Measurements from ENCODE around the gene RPL14. TPM values are rescaled to one million over a fixed set of nuclear protein-coding genes. Genes with fewer than 3 reads are reported as not detected.

RPL14 gene
- total and polyA plus RNA-seq, 2 of the 13 experiments (the other 11 are each of a cell fraction or from before 2014, with no cell fraction given): 502 to 1,291 TPM

DNA sequence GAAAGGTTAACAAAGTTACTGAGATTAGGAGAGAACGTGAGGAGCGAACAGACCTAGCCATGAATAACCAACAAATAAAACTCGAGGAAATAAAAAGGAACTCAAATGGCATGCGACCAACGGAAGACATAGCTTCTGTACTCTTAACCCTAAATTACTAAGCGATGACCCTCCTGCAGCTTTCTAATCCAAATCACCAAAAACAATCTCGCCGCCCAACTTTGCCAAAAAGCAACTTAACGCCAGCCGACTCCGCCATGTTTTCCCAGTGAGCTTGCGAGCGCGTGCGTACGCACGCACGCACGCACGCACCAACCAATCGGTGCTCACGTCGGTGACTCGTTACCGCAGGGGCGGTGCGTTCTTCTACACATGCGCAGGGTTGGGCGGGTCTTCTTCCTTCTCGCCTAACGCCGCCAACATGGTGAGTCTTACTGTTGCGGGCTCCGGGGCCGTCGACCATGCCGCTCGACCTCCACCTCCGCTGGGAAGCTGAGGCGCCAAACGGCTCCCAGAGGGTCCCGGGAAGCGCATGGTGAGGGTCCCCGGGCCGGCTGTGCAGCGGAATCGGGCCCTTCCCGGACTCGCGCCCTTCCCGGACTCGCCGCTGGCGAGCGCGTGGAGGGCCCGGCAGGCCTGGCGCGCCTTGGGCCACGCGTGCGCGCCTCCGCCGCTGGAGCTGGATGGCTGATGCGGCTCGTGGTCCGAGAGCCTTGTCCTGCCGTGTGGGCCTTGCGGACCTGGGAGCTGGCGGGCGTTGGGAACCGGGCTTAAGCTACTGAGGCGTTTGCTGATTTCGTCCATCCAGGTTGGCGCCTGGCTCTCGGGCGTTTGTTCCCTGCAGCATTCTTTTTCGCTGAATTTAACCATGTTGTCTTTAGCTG lies at the start of gene RPL14 (continued):
- TF ChIP-seq YEATS2 (CRISPR knock-in tag; IDR thresholded peaks at IDR 0.05; ENCODE audit: borderline replicate concordance): peak; percentile 94
- no peak for TF ChIP-seq NFE2 (CRISPR knock-in tag; IDR thresholded peaks at IDR 0.05)
- peak; percentile 66; the same call in 1 of the 2 replicates for TF ChIP-seq ZNF780A (CRISPR knock-in tag; IDR thresholded peaks at IDR 0.05)
- TF ChIP-seq, protein P1, sequence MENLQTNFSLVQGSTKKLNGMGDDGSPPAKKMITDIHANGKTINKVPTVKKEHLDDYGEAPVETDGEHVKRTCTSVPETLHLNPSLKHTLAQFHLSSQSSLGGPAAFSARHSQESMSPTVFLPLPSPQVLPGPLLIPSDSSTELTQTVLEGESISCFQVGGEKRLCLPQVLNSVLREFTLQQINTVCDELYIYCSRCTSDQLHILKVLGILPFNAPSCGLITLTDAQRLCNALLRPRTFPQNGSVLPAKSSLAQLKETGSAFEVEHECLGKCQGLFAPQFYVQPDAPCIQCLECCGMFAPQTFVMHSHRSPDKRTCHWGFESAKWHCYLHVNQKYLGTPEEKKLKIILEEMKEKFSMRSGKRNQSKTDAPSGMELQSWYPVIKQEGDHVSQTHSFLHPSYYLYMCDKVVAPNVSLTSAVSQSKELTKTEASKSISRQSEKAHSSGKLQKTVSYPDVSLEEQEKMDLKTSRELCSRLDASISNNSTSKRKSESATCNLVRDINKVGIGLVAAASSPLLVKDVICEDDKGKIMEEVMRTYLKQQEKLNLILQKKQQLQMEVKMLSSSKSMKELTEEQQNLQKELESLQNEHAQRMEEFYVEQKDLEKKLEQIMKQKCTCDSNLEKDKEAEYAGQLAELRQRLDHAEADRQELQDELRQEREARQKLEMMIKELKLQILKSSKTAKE (CRISPR knock-in tag; IDR thresholded peaks at IDR 0.05; ENCODE audit: borderline replicate concordance): 0 out of 2 replicates have a peak, but pooled peaks have one; percentile 50
- TF ChIP-seq, protein P2, sequence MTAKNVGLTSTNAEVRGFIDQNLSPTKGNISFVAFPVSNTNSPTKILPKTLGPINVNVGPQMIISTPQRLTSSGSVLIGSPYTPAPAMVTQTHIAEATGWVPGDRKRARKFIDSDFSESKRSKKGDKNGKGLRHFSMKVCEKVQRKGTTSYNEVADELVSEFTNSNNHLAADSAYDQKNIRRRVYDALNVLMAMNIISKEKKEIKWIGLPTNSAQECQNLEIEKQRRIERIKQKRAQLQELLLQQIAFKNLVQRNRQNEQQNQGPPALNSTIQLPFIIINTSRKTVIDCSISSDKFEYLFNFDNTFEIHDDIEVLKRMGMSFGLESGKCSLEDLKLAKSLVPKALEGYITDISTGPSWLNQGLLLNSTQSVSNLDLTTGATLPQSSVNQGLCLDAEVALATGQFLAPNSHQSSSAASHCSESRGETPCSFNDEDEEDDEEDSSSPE (CRISPR knock-in tag; IDR thresholded peaks at IDR 0.05): peak; percentile 57
- TF ChIP-seq, protein P3, sequence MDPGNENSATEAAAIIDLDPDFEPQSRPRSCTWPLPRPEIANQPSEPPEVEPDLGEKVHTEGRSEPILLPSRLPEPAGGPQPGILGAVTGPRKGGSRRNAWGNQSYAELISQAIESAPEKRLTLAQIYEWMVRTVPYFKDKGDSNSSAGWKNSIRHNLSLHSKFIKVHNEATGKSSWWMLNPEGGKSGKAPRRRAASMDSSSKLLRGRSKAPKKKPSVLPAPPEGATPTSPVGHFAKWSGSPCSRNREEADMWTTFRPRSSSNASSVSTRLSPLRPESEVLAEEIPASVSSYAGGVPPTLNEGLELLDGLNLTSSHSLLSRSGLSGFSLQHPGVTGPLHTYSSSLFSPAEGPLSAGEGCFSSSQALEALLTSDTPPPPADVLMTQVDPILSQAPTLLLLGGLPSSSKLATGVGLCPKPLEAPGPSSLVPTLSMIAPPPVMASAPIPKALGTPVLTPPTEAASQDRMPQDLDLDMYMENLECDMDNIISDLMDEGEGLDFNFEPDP (CRISPR knock-in tag; conservative IDR thresholded peaks at IDR 0.05): no peak
- TF ChIP-seq, protein P4, sequence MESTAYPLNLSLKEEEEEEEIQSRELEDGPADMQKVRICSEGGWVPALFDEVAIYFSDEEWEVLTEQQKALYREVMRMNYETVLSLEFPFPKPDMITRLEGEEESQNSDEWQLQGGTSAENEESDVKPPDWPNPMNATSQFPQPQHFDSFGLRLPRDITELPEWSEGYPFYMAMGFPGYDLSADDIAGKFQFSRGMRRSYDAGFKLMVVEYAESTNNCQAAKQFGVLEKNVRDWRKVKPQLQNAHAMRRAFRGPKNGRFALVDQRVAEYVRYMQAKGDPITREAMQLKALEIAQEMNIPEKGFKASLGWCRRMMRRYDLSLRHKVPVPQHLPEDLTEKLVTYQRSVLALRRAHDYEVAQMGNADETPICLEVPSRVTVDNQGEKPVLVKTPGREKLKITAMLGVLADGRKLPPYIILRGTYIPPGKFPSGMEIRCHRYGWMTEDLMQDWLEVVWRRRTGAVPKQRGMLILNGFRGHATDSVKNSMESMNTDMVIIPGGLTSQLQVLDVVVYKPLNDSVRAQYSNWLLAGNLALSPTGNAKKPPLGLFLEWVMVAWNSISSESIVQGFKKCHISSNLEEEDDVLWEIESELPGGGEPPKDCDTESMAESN (CRISPR knock-in tag; conservative IDR thresholded peaks at IDR 0.05): peak; percentile 74; the same call in 1 of the 2 replicates
- TF ChIP-seq PHB2 (IDR thresholded peaks at IDR 0.05; ENCODE audit: partially characterized antibody): no peak
- TF ChIP-seq, protein P5, sequence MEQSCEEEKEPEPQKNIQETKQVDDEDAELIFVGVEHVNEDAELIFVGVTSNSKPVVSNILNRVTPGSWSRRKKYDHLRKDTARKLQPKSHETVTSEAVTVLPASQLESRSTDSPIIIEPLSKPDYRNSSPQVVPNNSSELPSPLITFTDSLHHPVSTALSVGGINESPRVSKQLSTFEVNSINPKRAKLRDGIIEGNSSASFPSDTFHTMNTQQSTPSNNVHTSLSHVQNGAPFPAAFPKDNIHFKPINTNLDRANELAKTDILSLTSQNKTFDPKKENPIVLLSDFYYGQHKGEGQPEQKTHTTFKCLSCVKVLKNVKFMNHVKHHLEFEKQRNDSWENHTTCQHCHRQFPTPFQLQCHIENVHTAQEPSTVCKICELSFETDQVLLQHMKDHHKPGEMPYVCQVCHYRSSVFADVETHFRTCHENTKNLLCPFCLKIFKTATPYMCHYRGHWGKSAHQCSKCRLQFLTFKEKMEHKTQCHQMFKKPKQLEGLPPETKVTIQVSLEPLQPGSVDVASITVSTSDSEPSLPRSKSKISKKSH (CRISPR knock-in tag; IDR thresholded peaks at IDR 0.05; ENCODE audit: borderline replicate concordance): 0 out of 2 replicates have a peak, but pooled peaks have one; percentile 33
- TF ChIP-seq ZSCAN25 (CRISPR knock-in tag; IDR thresholded peaks at IDR 0.05): peak; percentile 68; the same call in 1 of the 2 replicates
- TF ChIP-seq NRL (CRISPR knock-in tag; IDR thresholded peaks at IDR 0.05; ENCODE audit: borderline replicate concordance): peak; percentile 72
- TF ChIP-seq ZFAT (CRISPR knock-in tag; conservative IDR thresholded peaks at IDR 0.05): 0 out of 2 replicates have a peak, but pooled peaks have one; percentile 54
- TF ChIP-seq, protein P6, sequence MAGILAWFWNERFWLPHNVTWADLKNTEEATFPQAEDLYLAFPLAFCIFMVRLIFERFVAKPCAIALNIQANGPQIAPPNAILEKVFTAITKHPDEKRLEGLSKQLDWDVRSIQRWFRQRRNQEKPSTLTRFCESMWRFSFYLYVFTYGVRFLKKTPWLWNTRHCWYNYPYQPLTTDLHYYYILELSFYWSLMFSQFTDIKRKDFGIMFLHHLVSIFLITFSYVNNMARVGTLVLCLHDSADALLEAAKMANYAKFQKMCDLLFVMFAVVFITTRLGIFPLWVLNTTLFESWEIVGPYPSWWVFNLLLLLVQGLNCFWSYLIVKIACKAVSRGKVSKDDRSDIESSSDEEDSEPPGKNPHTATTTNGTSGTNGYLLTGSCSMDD (CRISPR knock-in tag; IDR thresholded peaks at IDR 0.05): no peak
- TF ChIP-seq ZNF550 (CRISPR knock-in tag; IDR thresholded peaks at IDR 0.05; ENCODE audit: borderline replicate concordance): no peak
- no peak; the same call in 1 of the 2 replicates for TF ChIP-seq ZNF12 (CRISPR knock-in tag; IDR thresholded peaks at IDR 0.05)
- TF ChIP-seq CENPX (CRISPR knock-in tag; IDR thresholded peaks at IDR 0.05): no peak
- TF ChIP-seq ZFX (CRISPR knock-in tag; IDR thresholded peaks at IDR 0.05; ENCODE audit: low read depth): peak; percentile 98
- TF ChIP-seq CCDC6 (CRISPR knock-in tag; IDR thresholded peaks at IDR 0.05): peak; percentile 52; the same call in 1 of the 2 replicates
